Right lobe of liver (tissue), 4 donors: ENCODE data around the gene SMARCC1.

Source experiments
- POLR2A ChIP-seq: fragments of 450-650 bp; IDR thresholded peaks from one replicate; pipeline ENCODE4 v1.6.1; 2017; ENCODE audit warnings: antibody characterized with exemption, mild to moderate bottlenecking
- TF ChIP-seq, protein P1 (sequence below), 4 donors: fragments of 200-600 bp in 3 of 4; fragments of 450-650 bp in 1 of 4; IDR thresholded peaks; one replicate each; pipeline versions ENCODE4 v1.5.1 to v1.8.0; 2016 to 2022; ENCODE audit warnings: antibody characterized with exemption in 4 of 4, mild to moderate bottlenecking in 2 of 4
- donor health status: DM: no; HTN: no; CAD: no.
- donor health status: DM: no; HTN: no; CAD: no.
- donor health status: DM: no; HTN: yes; CAD: no.

DNA sequence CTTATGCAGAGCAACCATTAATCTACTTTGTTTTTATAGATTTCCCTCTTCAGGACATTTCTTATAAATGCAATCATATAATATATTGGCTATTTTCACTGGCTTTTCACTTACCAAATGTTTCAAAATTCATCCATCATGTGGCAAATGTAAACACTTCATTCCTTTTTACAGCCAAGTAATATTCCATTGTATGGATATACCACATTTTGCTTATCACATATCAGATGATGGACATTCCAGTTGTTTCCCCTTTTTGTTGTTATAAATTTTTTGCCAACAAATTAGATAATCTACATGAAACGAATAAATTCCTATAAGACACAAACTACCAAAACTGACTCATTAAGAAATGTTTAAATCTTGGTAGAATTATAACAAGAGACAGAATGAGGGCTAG is 123.2 kb downstream of the SMARCC1 start:
- TF ChIP-seq POLR2A: no peak
- TF ChIP-seq, protein P1, sequence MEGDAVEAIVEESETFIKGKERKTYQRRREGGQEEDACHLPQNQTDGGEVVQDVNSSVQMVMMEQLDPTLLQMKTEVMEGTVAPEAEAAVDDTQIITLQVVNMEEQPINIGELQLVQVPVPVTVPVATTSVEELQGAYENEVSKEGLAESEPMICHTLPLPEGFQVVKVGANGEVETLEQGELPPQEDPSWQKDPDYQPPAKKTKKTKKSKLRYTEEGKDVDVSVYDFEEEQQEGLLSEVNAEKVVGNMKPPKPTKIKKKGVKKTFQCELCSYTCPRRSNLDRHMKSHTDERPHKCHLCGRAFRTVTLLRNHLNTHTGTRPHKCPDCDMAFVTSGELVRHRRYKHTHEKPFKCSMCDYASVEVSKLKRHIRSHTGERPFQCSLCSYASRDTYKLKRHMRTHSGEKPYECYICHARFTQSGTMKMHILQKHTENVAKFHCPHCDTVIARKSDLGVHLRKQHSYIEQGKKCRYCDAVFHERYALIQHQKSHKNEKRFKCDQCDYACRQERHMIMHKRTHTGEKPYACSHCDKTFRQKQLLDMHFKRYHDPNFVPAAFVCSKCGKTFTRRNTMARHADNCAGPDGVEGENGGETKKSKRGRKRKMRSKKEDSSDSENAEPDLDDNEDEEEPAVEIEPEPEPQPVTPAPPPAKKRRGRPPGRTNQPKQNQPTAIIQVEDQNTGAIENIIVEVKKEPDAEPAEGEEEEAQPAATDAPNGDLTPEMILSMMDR (IDR thresholded peaks at IDR 0.05): no peak
